BLaER1 (cell line): ENCODE results near the gene MITF.

ENCODE experiments used
- H3K27ac ChIP-seq: shearing (Covaris generic); formaldehyde crosslinking; 2 replicates; pipeline ENCODE4 v1.8.1; 2022
- H3K27me3 ChIP-seq: shearing (Covaris generic); formaldehyde crosslinking; 2 replicates; pipeline ENCODE4 v1.8.1; 2022
- H3K36me3 ChIP-seq: shearing (Covaris generic); formaldehyde crosslinking; 2 replicates; pipeline ENCODE4 v1.8.1; 2022
- H3K4me1 ChIP-seq: shearing (Covaris generic); formaldehyde crosslinking; 2 replicates; pipeline ENCODE4 v1.8.1; 2022
- H3K4me2 ChIP-seq: shearing (Covaris generic); formaldehyde crosslinking; 2 replicates; pipeline ENCODE4 v1.8.1; 2022
- H3K4me3 ChIP-seq: shearing (Covaris generic); formaldehyde crosslinking; 2 replicates; pipeline ENCODE4 v1.8.1; 2022
- H3K9ac ChIP-seq: shearing (Covaris generic); formaldehyde crosslinking; 2 replicates; pipeline ENCODE4 v1.8.1; 2022
- H3K9me3 ChIP-seq: shearing (Covaris generic); formaldehyde crosslinking; 2 replicates; pipeline ENCODE4 v1.8.1; 2022
- H4K20me1 ChIP-seq: shearing (Covaris generic); formaldehyde crosslinking; 2 replicates; pipeline ENCODE4 v1.8.1; 2022
- Cebpa-rat ChIP-seq: shearing (Covaris generic); IDR thresholded peaks from 2 replicates; pipeline ENCODE4 v1.8.1; 2022

MITF gene

GRCh38 chr3:69806735-69807438 lies 67.6 kb downstream of the MITF start:
- no peak overlapping the region for H3K4me3 ChIP-seq
- no peak overlapping the region for H3K27ac ChIP-seq
- H3K9me3 ChIP-seq = no peaks in the 10 kb centered on the region
- no peaks in the 10 kb centered on the region for H3K36me3 ChIP-seq
- no peak overlapping the region for H3K4me2 ChIP-seq
- no peak for TF ChIP-seq Cebpa-rat
- no peak overlapping the region for H3K9ac ChIP-seq
- no peaks in the 10 kb centered on the region for H4K20me1 ChIP-seq
- H3K4me1 ChIP-seq = peaks cover 25% of the 10 kb centered on the region
- no peaks in the 10 kb centered on the region for H3K27me3 ChIP-seq

GRCh38 chr3:69807674-69808073 lies 68.4 kb downstream of the MITF start:
- no peak overlapping the region for H3K4me3 ChIP-seq
- H4K20me1 ChIP-seq = no peaks in the 10 kb centered on the region
- no peaks in the 10 kb centered on the region for H3K36me3 ChIP-seq
- no peak overlapping the region for H3K27ac ChIP-seq
- no peak for TF ChIP-seq Cebpa-rat
- no peaks in the 10 kb centered on the region for H3K9me3 ChIP-seq
- H3K27me3 ChIP-seq = no peaks in the 10 kb centered on the region
- peaks cover 22% of the 10 kb centered on the region for H3K4me1 ChIP-seq
- no peak overlapping the region for H3K9ac ChIP-seq
- no peak overlapping the region for H3K4me2 ChIP-seq

- H3K4me2 ChIP-seq = no peak overlapping the region
- H4K20me1 ChIP-seq = no peaks in the 10 kb centered on the region
- H3K27ac ChIP-seq = no peak overlapping the region
- no peak overlapping the region for H3K4me3 ChIP-seq
- H3K9me3 ChIP-seq = no peaks in the 10 kb centered on the region
- peaks cover 7% of the 10 kb centered on the region for H3K4me1 ChIP-seq
- TF ChIP-seq Cebpa-rat = no peak
- H3K36me3 ChIP-seq = no peaks in the 10 kb centered on the region
- no peak overlapping the region for H3K9ac ChIP-seq
- H3K27me3 ChIP-seq = no peaks in the 10 kb centered on the region
These were observed 70.0 kb downstream of the MITF start for GRCh38 chr3:69809076-69809835.

DNA sequence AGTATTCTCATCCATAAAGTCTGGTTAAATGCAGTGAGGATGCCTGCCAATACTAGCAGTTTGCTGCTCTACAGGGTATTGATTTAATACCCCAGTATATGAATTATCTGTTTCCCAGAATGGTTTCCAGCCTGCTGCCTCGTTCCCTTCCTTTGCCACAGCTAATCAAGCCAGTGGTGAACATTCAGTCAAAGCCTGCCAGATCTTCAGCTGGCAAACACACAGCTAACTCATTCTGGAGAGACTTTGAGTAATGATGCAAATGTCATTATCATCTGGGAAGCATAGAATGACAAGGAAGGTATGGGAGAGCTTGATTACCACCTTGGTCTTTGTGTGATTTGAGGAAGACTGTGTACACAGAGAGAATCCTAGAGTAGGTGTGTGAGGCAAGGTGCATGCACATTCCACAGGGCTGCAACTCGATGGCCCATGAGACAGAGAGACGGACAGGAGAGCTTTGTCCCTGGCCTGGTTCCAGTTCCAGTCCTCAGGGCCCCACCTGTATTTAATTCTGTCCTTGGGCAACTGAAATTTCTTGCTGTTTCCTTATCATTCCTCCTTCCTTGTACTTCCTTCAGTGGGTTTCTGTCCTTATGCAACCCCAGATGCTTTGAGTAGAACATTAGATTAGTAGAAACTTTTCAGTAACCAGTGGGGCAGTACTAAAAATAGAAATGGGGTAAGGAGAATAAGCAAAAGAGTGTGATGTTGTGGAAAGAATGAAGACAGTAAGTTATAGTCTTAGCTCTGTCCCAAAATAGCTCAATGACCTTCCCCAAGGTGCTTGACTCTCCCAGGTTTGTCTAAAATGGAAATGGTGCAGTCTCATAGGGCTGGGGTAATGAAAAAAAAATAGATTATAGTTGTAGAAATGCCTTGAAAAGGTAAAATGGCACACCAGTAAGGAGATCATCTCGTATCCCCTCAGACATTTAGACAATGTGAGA lies 72.5 kb downstream of the MITF start:
- no peaks in the 10 kb centered on the region for H3K27me3 ChIP-seq
- H3K4me1 ChIP-seq = no peaks in the 10 kb centered on the region
- H3K36me3 ChIP-seq = no peaks in the 10 kb centered on the region
- no peaks in the 10 kb centered on the region for H4K20me1 ChIP-seq
- H3K4me2 ChIP-seq = no peak overlapping the region
- no peaks in the 10 kb centered on the region for H3K9me3 ChIP-seq
- H3K9ac ChIP-seq = no peak overlapping the region
- H3K27ac ChIP-seq = no peak overlapping the region
- no peak for TF ChIP-seq Cebpa-rat
- no peak overlapping the region for H3K4me3 ChIP-seq

DNA sequence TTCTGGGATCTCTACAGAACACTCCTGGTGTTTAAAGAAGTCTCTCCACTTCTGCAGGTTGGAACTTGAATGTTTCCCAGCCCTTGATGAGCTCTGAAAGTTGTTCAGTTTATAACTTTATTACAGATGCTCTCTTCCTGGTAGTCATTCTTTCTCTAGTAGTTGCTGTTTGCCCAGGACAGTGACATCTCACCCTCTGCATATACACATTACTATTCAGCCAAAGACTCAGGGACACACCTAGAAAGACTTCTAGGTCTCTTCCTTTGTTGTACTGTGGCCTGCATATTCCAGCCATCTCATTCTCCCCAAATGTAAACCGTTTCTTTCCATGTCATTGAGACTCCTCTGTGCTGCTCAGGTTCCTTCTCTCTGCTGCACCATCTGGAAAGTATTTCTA lies 76.7 kb downstream of the MITF start:
- H4K20me1 ChIP-seq = no peaks in the 10 kb centered on the region
- no peak overlapping the region for H3K27ac ChIP-seq
- H3K4me1 ChIP-seq = no peaks in the 10 kb centered on the region
- H3K36me3 ChIP-seq = no peaks in the 10 kb centered on the region
- H3K27me3 ChIP-seq = no peaks in the 10 kb centered on the region
- H3K9me3 ChIP-seq = no peaks in the 10 kb centered on the region
- TF ChIP-seq Cebpa-rat = no peak
- no peak overlapping the region for H3K4me2 ChIP-seq
- H3K9ac ChIP-seq = no peak overlapping the region
- no peak overlapping the region for H3K4me3 ChIP-seq

DNA sequence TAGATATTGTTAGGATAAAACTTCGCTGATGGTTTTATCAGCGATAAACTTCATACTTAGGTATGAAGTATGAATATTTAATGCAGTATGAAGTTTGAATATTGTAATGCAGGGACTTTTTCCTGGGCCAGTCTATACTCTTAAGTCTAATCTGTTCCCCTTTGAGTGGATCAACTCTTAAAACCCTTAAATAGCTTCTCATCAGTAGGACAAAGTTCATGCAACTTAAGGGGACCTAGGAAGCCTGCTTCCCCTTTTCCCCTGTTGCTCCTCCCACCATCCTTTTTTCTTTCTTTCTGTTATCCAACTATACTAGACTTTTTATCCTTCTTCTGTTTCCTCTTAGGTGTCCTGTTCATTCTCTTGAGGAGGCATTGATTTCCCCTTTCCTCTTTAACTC lies 78.7 kb downstream of the MITF start:
- no peak overlapping the region for H3K9ac ChIP-seq
- no peaks in the 10 kb centered on the region for H4K20me1 ChIP-seq
- H3K4me3 ChIP-seq = no peak overlapping the region
- H3K9me3 ChIP-seq = no peaks in the 10 kb centered on the region
- TF ChIP-seq Cebpa-rat = no peak
- no peak overlapping the region for H3K27ac ChIP-seq
- H3K4me1 ChIP-seq = no peaks in the 10 kb centered on the region
- H3K4me2 ChIP-seq = no peak overlapping the region
- no peaks in the 10 kb centered on the region for H3K27me3 ChIP-seq
- no peaks in the 10 kb centered on the region for H3K36me3 ChIP-seq

DNA sequence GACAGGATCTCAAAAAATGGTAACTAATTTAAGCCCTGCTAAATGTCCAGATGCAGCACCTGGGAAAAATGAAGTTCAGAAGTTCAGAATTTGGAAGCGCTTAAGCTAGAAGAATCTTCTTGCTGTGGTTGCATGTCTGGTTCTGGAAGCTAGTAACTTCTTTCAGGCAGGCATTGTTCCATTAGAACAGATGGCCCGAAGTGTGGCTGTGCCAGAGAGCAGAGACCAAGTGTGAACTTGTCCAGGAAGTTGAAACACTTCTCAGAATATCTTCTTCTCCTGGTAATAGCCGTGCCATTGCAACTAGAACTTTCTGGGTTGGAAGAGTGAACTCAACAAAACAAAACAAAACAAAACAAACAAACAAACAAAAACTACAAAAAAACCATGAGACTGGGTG lies 80.0 kb downstream of the MITF start:
- H3K27ac ChIP-seq = no peak overlapping the region
- H3K36me3 ChIP-seq = no peaks in the 10 kb centered on the region
- H3K9ac ChIP-seq = no peak overlapping the region
- no peaks in the 10 kb centered on the region for H3K9me3 ChIP-seq
- TF ChIP-seq Cebpa-rat = no peak
- no peak overlapping the region for H3K4me3 ChIP-seq
- H3K4me1 ChIP-seq = no peaks in the 10 kb centered on the region
- no peak overlapping the region for H3K4me2 ChIP-seq
- no peaks in the 10 kb centered on the region for H4K20me1 ChIP-seq
- no peaks in the 10 kb centered on the region for H3K27me3 ChIP-seq

- Histone ChIP-seq H3K9me3 (no peaks in the 10 kb centered on the region), H3K4me2 (no peak overlapping the region), H3K36me3 (no peaks in the 10 kb centered on the region), H3K4me1 (no peaks in the 10 kb centered on the region), H4K20me1 (no peaks in the 10 kb centered on the region), H3K9ac (no peak overlapping the region), H3K27ac (no peak overlapping the region), H3K4me3 (no peak overlapping the region), H3K27me3 (no peaks in the 10 kb centered on the region)
- TF ChIP-seq Cebpa-rat = no peak
These were observed 81.9 kb downstream of the MITF start for GRCh38 chr3:69821133-69821532.

GRCh38 chr3:69823743-69824142 lies 84.5 kb downstream of the MITF start:
- Histone ChIP-seq H3K4me2 (no peak overlapping the region), H4K20me1 (no peaks in the 10 kb centered on the region), H3K27me3 (no peaks in the 10 kb centered on the region), H3K36me3 (no peaks in the 10 kb centered on the region), H3K9ac (no peak overlapping the region), H3K9me3 (no peaks in the 10 kb centered on the region), H3K4me1 (no peaks in the 10 kb centered on the region), H3K27ac (no peak overlapping the region), H3K4me3 (no peak overlapping the region)
- no peak for TF ChIP-seq Cebpa-rat

- Histone ChIP-seq H3K9me3 (no peaks in the 10 kb centered on the region), H3K4me2 (no peak overlapping the region), H3K9ac (no peak overlapping the region), H3K27me3 (no peaks in the 10 kb centered on the region), H3K4me1 (no peaks in the 10 kb centered on the region), H4K20me1 (no peaks in the 10 kb centered on the region), H3K27ac (no peak overlapping the region), H3K4me3 (no peak overlapping the region), H3K36me3 (no peaks in the 10 kb centered on the region)
- no peak for TF ChIP-seq Cebpa-rat
These were observed 86.2 kb downstream of the MITF start for GRCh38 chr3:69825446-69825845.
